ENCODE data around the gene DHX35.

GRCh38 chr20:38950254-38950653 lies 11.9 kb upstream of the DHX35 start:
- TF ChIP-seq POLR2AphosphoS5 (IDR thresholded peaks at IDR 0.05; ENCODE audit: low read depth, low read length) (no peak), CTCF (IDR thresholded peaks at IDR 0.05) (no peak), TCF7L2 (IDR thresholded peaks at IDR 0.05; ENCODE audit: low read depth, low read length) (no peak), SIN3A (IDR thresholded peaks at IDR 0.05; ENCODE audit: borderline replicate concordance, insufficient read depth, low read depth, low read length) (no peak), REST (IDR thresholded peaks at IDR 0.05; ENCODE audit: insufficient read depth in 1 of 2, low read depth in 2 of 2, low read length in 1 of 2) (no peak)

Data from Panc1 (cell line).